AG04450 (cell line): ENCODE measurements around the gene GADD45B. TPM values are rescaled to one million over a fixed set of nuclear protein-coding genes. Genes with fewer than 3 reads are reported as not detected.

Experiments used
- CTCF ChIA-PET: fragments of 300-600, 350-600 bp; formaldehyde crosslinking; extraction: SDS; loops from one replicate; lab custom pipeline; 2022; ENCODE audit warnings: antibody characterized with exemption, inconsistent platforms; lab: Charles Lee
- POLR2A ChIA-PET: fragments of 350-600 bp; formaldehyde crosslinking; extraction: SDS; loops from one replicate; lab custom pipeline; 2021; ENCODE audit warnings: antibody characterized with exemption, inconsistent platforms; lab: Yijun Ruan, JAX
- DNase-seq: peaks from one replicate; pipeline ENCODE4 v3.0.0-alpha.2; 2011; ENCODE audit warnings: low read depth, low spot score
- H3K27ac ChIP-seq: one replicate; pipeline ENCODE4 v1.5.1; 2012; ENCODE audit warnings: low read depth, low read length, control low read depth
- H3K27me3 ChIP-seq: one replicate; pipeline ENCODE4 v1.6.0; 2012; ENCODE audit warnings: low read length; ENCODE audit not compliant: control insufficient read depth, insufficient read depth
- H3K4me3 ChIP-seq: 2 replicates; pipeline ENCODE4 v1.5.1; 2011; ENCODE audit warnings: mild to moderate bottlenecking, low read depth, low read length, control low read depth
- H3K9me3 ChIP-seq: 2 replicates; pipeline ENCODE4 v1.5.1; 2012; ENCODE audit warnings: low read length; ENCODE audit not compliant: control insufficient read depth, insufficient read depth
- polyA plus RNA-seq: library from polyadenylated mRNA; depleted of rRNA; stranded (reverse); fragments of >200 nt; gene quantifications from 2 replicates; pipeline ENCODE4 v1.2.3, GENCODE V29; 2011
- TF ChIP-seq, protein P1 (sequence below): IDR thresholded peaks from 2 replicates; pipeline ENCODE4 v1.5.1; 2011; ENCODE audit warnings: low read depth, low read length, control low read depth, inconsistent platforms

GADD45B gene
- polyA plus RNA-seq, 1 experiment: 18.5 TPM

- Histone ChIP-seq H3K4me3 (no peak overlapping the region), H3K9me3 (no peaks in the 10 kb centered on the region; the same call in 1 of the 2 replicates), H3K27me3 (no peaks in the 10 kb centered on the region), H3K27ac (no peak overlapping the region)
- ChIA-PET POLR2A (no interaction called here), CTCF (no interaction called here)
- no peak for DNase-seq
- TF ChIP-seq, protein P1, sequence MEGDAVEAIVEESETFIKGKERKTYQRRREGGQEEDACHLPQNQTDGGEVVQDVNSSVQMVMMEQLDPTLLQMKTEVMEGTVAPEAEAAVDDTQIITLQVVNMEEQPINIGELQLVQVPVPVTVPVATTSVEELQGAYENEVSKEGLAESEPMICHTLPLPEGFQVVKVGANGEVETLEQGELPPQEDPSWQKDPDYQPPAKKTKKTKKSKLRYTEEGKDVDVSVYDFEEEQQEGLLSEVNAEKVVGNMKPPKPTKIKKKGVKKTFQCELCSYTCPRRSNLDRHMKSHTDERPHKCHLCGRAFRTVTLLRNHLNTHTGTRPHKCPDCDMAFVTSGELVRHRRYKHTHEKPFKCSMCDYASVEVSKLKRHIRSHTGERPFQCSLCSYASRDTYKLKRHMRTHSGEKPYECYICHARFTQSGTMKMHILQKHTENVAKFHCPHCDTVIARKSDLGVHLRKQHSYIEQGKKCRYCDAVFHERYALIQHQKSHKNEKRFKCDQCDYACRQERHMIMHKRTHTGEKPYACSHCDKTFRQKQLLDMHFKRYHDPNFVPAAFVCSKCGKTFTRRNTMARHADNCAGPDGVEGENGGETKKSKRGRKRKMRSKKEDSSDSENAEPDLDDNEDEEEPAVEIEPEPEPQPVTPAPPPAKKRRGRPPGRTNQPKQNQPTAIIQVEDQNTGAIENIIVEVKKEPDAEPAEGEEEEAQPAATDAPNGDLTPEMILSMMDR: no peak
Observed at GRCh38 chr19:2433854-2434253, 42.1 kb upstream of the GADD45B start.

- Histone ChIP-seq H3K9me3 (no peaks in the 10 kb centered on the region; the same call in 1 of the 2 replicates), H3K4me3 (no peak overlapping the region), H3K27me3 (no peaks in the 10 kb centered on the region), H3K27ac (no peak overlapping the region)
- TF ChIP-seq, protein P1: no peak
- ChIA-PET CTCF (no interaction called here), POLR2A (no interaction called here)
- no peak for DNase-seq
Observed at GRCh38 chr19:2434267-2434666, 41.7 kb upstream of the GADD45B start.

DNA sequence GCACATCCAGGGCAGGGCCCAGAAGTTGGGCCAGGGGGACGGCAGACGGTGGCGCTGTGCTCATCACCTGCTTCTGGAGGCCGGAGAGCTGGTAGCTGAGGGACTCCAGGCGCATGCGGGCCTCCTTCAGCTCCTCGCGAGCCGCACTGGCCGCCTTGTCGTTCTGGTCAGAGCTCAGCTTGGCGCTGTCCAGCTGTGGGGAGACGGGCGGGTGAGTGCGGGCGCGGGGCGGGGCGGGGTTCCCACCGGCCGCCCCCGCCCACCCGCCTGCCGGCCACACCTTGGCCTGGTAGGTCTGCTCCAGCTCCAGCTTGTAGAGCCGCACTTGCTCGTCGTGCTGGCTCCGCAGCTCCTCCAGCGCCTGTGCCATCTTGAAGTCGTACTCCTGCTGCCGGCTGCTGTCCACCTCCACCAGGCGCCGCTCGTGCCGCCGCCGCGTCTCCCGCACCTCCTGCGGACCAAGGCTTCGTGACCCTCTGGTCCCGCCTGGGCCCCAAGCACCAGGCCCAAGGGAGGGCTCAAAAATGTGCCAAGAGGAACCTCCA, 41.1 kb upstream of the GADD45B start:
- CTCF ChIA-PET: no interaction called here
- Histone ChIP-seq H3K27ac (no peak overlapping the region), H3K27me3 (no peaks in the 10 kb centered on the region), H3K4me3 (no peak overlapping the region), H3K9me3 (no peaks in the 10 kb centered on the region; the same call in 1 of the 2 replicates)
- POLR2A ChIA-PET: no interaction called here
- DNase-seq: no peak
- TF ChIP-seq, protein P1: no peak

DNA sequence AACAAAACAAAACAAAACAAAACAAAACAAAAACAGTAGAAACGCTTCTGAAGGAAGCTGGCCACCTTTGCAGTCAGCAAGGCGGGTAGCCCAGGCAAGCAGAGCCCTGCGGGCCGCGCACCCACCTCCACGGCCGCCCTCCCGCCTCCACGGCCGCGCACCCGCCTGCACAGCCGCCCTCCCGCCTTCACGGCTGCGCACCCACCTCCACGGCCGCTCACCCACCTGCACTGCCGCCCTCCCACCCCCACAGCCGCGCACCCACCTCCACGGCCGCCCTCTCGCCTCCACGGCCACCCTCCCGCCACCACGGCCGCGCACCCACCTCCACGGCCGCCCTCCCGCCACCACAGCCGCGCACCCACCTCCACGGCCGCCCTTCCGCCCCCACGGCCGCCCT, 39.5 kb upstream of the GADD45B start:
- ChIA-PET POLR2A (no interaction called here), CTCF (no interaction called here)
- TF ChIP-seq, protein P1: no peak
- H3K27me3 ChIP-seq: no peaks in the 10 kb centered on the region
- no peak overlapping the region for H3K27ac ChIP-seq
- no peak for DNase-seq
- H3K4me3 ChIP-seq: no peak overlapping the region
- H3K9me3 ChIP-seq: no peaks in the 10 kb centered on the region; the same call in 1 of the 2 replicates

DNA sequence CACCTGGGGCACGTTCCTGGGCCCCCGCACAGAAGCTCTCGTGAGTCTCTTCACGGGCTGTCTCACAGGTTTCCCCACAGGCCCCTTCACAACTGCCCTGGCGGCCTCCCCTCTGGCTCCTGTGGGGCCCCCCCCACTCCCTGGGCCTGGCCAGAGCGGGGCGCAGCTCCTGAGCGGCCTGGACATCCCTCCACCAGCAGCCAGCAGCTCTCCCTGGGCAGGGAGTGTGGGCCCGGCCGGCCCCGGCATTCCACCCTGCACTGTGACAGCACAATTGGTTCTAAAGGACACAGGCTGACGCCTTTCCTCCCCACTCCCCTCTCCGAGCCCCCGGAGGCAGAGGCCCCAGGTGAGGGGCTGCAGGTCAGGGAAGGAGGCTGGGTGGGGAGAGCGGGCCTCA, 39.0 kb upstream of the GADD45B start:
- no peaks in the 10 kb centered on the region; the same call in 1 of the 2 replicates for H3K9me3 ChIP-seq
- ChIA-PET CTCF (no interaction called here), POLR2A (interaction anchor here (0.5 kb wide), 1 partner anchor 21 kb away, joined by 7 read pairs; no protein-coding TSS in a partner anchor)
- no peak for DNase-seq
- H3K27me3 ChIP-seq: no peaks in the 10 kb centered on the region
- no peak overlapping the region for H3K27ac ChIP-seq
- TF ChIP-seq, protein P1: no peak
- H3K4me3 ChIP-seq: no peak overlapping the region
